ENCODE measurements around the gene FAR1. TPM values are rescaled to one million over a fixed set of nuclear protein-coding genes. Genes with fewer than 3 reads are reported as not detected.
"Not testable (repeated sequence)": the region's sequence is repeated elsewhere in the genome, so short reads cannot be mapped to it uniquely, and the experiment has no call there.

FAR1 gene
- total RNA-seq, 3 donors from 2014 or later, result 46.5 to 52.4 (median 49.5) TPM

- peaks cover 33% of the 10 kb centered on the region for H3K36me3 Mint-ChIP-seq (ENCODE audit: insufficient read depth)
- no peak overlapping the region for H3K4me3 Mint-ChIP-seq
- DNase-seq, result no peak
- H3K4me1 Mint-ChIP-seq (ENCODE audit: low read depth), result no peaks in the 10 kb centered on the region
- no peaks in the 10 kb centered on the region for H3K9me3 Mint-ChIP-seq
- no peak for ATAC-seq
- no peaks in the 10 kb centered on the region for H3K27me3 Mint-ChIP-seq (ENCODE audit: low read depth)
These were observed 37.2 kb downstream of the FAR1 start for GRCh38 chr11:13705710-13706109.

- H3K9me3 Mint-ChIP-seq, result no peaks in the 10 kb centered on the region
- peaks cover 2% of the 10 kb centered on the region for H3K4me1 Mint-ChIP-seq (ENCODE audit: low read depth)
- no peak for DNase-seq
- no peak for ATAC-seq
- no peaks in the 10 kb centered on the region for H3K27me3 Mint-ChIP-seq (ENCODE audit: low read depth)
- peaks cover 46% of the 10 kb centered on the region for H3K36me3 Mint-ChIP-seq (ENCODE audit: insufficient read depth)
- H3K4me3 Mint-ChIP-seq, result no peak overlapping the region
These were observed 45.5 kb downstream of the FAR1 start for GRCh38 chr11:13713982-13714381.

GRCh38 chr11:13717331-13717730 lies 48.9 kb downstream of the FAR1 start:
- no peak overlapping the region for H3K4me3 Mint-ChIP-seq
- peaks cover 47% of the 10 kb centered on the region for H3K36me3 Mint-ChIP-seq (ENCODE audit: insufficient read depth)
- no peak for ATAC-seq
- peaks cover 2% of the 10 kb centered on the region for H3K4me1 Mint-ChIP-seq (ENCODE audit: low read depth)
- H3K9me3 Mint-ChIP-seq, result no peaks in the 10 kb centered on the region
- no peaks in the 10 kb centered on the region for H3K27me3 Mint-ChIP-seq (ENCODE audit: low read depth)
- no peak for DNase-seq

- peaks cover 52% of the 10 kb centered on the region for H3K36me3 Mint-ChIP-seq (ENCODE audit: insufficient read depth)
These were observed 49.9 kb downstream of the FAR1 start for GRCh38 chr11:13718394-13718793.

GRCh38 chr11:13720940-13721339 lies 52.5 kb downstream of the FAR1 start:
- Mint-ChIP-seq H3K4me3 (no peak overlapping the region), H3K36me3 (ENCODE audit: insufficient read depth) (peaks cover 38% of the 10 kb centered on the region), H3K27me3 (ENCODE audit: low read depth) (no peaks in the 10 kb centered on the region), H3K4me1 (ENCODE audit: low read depth) (peaks cover 2% of the 10 kb centered on the region), H3K9me3 (no peaks in the 10 kb centered on the region)
- ATAC-seq (no peak), DNase-seq (no peak)

More at GRCh38 chr11:13718394-13718793, 49.9 kb downstream of the FAR1 start:
- ATAC-seq (no peak), DNase-seq (no peak)
- H3K9me3 Mint-ChIP-seq, result no peaks in the 10 kb centered on the region
- H3K4me1 Mint-ChIP-seq (ENCODE audit: low read depth), result peaks cover 2% of the 10 kb centered on the region
- no peak overlapping the region for H3K4me3 Mint-ChIP-seq
- H3K27me3 Mint-ChIP-seq (ENCODE audit: low read depth), result no peaks in the 10 kb centered on the region

- no peaks in the 10 kb centered on the region for H3K9me3 Mint-ChIP-seq
- DNase-seq (no peak), ATAC-seq (no peak)
- no peaks in the 10 kb centered on the region for H3K27me3 Mint-ChIP-seq (ENCODE audit: low read depth)
- H3K4me1 Mint-ChIP-seq (ENCODE audit: low read depth), result peaks cover 2% of the 10 kb centered on the region
- no peak overlapping the region for H3K4me3 Mint-ChIP-seq
- peaks cover 37% of the 10 kb centered on the region for H3K36me3 Mint-ChIP-seq (ENCODE audit: insufficient read depth)
These were observed 53.3 kb downstream of the FAR1 start for GRCh38 chr11:13721760-13722159.

- Mint-ChIP-seq H3K4me1 (ENCODE audit: low read depth) (no peaks in the 10 kb centered on the region), H3K4me3 (no peak overlapping the region), H3K9me3 (no peaks in the 10 kb centered on the region), H3K27me3 (ENCODE audit: low read depth) (no peaks in the 10 kb centered on the region), H3K36me3 (ENCODE audit: insufficient read depth) (peaks cover 31% of the 10 kb centered on the region)
- DNase-seq (no peak), ATAC-seq (no peak)
These were observed 58.0 kb downstream of the FAR1 start for GRCh38 chr11:13726456-13726855.

- peaks cover 27% of the 10 kb centered on the region for H3K36me3 Mint-ChIP-seq (ENCODE audit: insufficient read depth)
- H3K27me3 Mint-ChIP-seq (ENCODE audit: low read depth), result no peaks in the 10 kb centered on the region
These were observed 59.6 kb downstream of the FAR1 start for GRCh38 chr11:13728076-13728475.

GRCh38 chr11:13734530-13734929 lies 66.1 kb downstream of the FAR1 start:
- Mint-ChIP-seq H3K27me3 (ENCODE audit: low read depth) (no peaks in the 10 kb centered on the region), H3K9me3 (no peaks in the 10 kb centered on the region), H3K36me3 (ENCODE audit: insufficient read depth) (peaks cover 5% of the 10 kb centered on the region), H3K4me3 (no peak overlapping the region), H3K4me1 (ENCODE audit: low read depth) (no peaks in the 10 kb centered on the region)
- DNase-seq (no peak), ATAC-seq (no peak)

More at GRCh38 chr11:13728076-13728475, 59.6 kb downstream of the FAR1 start:
- Mint-ChIP-seq H3K4me3 (no peak overlapping the region), H3K4me1 (ENCODE audit: low read depth) (no peaks in the 10 kb centered on the region), H3K9me3 (no peaks in the 10 kb centered on the region)
- ATAC-seq, result no peak
- DNase-seq, result no peak

- Mint-ChIP-seq H3K4me1 (ENCODE audit: low read depth) (no peaks in the 10 kb centered on the region), H3K36me3 (ENCODE audit: insufficient read depth) (no peaks in the 10 kb centered on the region), H3K27me3 (ENCODE audit: low read depth) (peaks cover 37% of the 10 kb centered on the region), H3K9me3 (no peaks in the 10 kb centered on the region), H3K4me3 (no peak overlapping the region)
- DNase-seq (no peak), ATAC-seq (no peak)
These were observed 76.7 kb downstream of the FAR1 start for GRCh38 chr11:13745165-13745564.

GRCh38 chr11:13753316-13753715 lies 84.8 kb downstream of the FAR1 start:
- DNase-seq; H3K27me3 Mint-ChIP-seq (ENCODE audit: low read depth); ATAC-seq; H3K4me3 Mint-ChIP-seq; H3K4me1 Mint-ChIP-seq (ENCODE audit: low read depth); H3K36me3 Mint-ChIP-seq (ENCODE audit: insufficient read depth); H3K9me3 Mint-ChIP-seq: not testable (repeated sequence)

GRCh38 chr11:13759050-13759449 lies 90.6 kb downstream of the FAR1 start:
- no peaks in the 10 kb centered on the region for H3K4me1 Mint-ChIP-seq (ENCODE audit: low read depth)
- H3K36me3 Mint-ChIP-seq (ENCODE audit: insufficient read depth), result no peaks in the 10 kb centered on the region
- H3K4me3 Mint-ChIP-seq, result no peak overlapping the region
- ATAC-seq (no peak), DNase-seq (no peak)
- H3K27me3 Mint-ChIP-seq (ENCODE audit: low read depth), result peaks cover 2% of the 10 kb centered on the region
- H3K9me3 Mint-ChIP-seq, result no peaks in the 10 kb centered on the region

GRCh38 chr11:13760115-13760514 lies 91.6 kb downstream of the FAR1 start:
- Mint-ChIP-seq H3K27me3 (ENCODE audit: low read depth) (peaks cover 3% of the 10 kb centered on the region), H3K4me3 (no peak overlapping the region), H3K9me3 (no peaks in the 10 kb centered on the region), H3K4me1 (ENCODE audit: low read depth) (no peaks in the 10 kb centered on the region), H3K36me3 (ENCODE audit: insufficient read depth) (no peaks in the 10 kb centered on the region)
- DNase-seq (no peak), ATAC-seq (no peak)

- H3K36me3 Mint-ChIP-seq (ENCODE audit: insufficient read depth), result no peaks in the 10 kb centered on the region
- no peaks in the 10 kb centered on the region for H3K9me3 Mint-ChIP-seq
- ATAC-seq, result no peak
- H3K4me3 Mint-ChIP-seq, result no peak overlapping the region
- peaks cover 3% of the 10 kb centered on the region for H3K27me3 Mint-ChIP-seq (ENCODE audit: low read depth)
- DNase-seq, result no peak
- no peaks in the 10 kb centered on the region for H3K4me1 Mint-ChIP-seq (ENCODE audit: low read depth)
These were observed 92.8 kb downstream of the FAR1 start for GRCh38 chr11:13761250-13761649.

GRCh38 chr11:13761716-13762115 lies 93.2 kb downstream of the FAR1 start:
- H3K4me3 Mint-ChIP-seq, result no peak overlapping the region
- DNase-seq (no peak), ATAC-seq (no peak)
- no peaks in the 10 kb centered on the region for H3K4me1 Mint-ChIP-seq (ENCODE audit: low read depth)
- H3K36me3 Mint-ChIP-seq (ENCODE audit: insufficient read depth), result no peaks in the 10 kb centered on the region
- H3K27me3 Mint-ChIP-seq (ENCODE audit: low read depth), result peaks cover 3% of the 10 kb centered on the region
- H3K9me3 Mint-ChIP-seq, result no peaks in the 10 kb centered on the region

GRCh38 chr11:13762718-13763117 lies 94.2 kb downstream of the FAR1 start:
- Mint-ChIP-seq H3K4me1 (ENCODE audit: low read depth) (no peaks in the 10 kb centered on the region), H3K36me3 (ENCODE audit: insufficient read depth) (no peaks in the 10 kb centered on the region), H3K27me3 (ENCODE audit: low read depth) (peaks cover 3% of the 10 kb centered on the region), H3K4me3 (no peak overlapping the region), H3K9me3 (no peaks in the 10 kb centered on the region)
- ATAC-seq, result no peak
- no peak for DNase-seq

Measured in activated T-cell treated with anti-CD3 and anti-CD28 coated beads, Interleukin-2, amount 50 U/mL, for 4 hours (primary cell).